Measurements from ENCODE around the gene SMARCA2. TPM values are rescaled to one million over a fixed set of nuclear protein-coding genes. Genes with fewer than 3 reads are reported as not detected.

SMARCA2 gene
- polyA plus RNA-seq, 1 donor from 2014 or later, result 150 TPM

DNA sequence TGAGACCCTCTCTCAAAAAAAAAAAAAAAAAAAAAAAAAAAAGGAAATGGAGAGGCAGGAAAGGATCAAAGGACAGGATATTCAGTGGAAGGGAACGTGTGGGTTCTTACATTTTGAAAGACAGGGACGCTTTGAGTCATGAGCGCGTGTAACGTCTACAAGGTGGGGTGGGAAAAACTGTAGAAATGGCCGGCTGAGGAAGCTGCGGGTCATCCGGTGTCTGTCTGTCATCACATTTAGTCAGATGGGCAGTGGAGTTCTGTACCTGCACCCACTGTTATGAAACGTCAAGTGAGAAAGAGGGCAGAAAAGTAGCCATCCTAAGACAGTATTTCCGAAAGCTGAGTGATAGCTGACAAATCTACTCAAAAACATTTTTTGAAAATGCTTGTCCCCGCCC is 159.8 kb downstream of the SMARCA2 start:
- Histone ChIP-seq H3K4me2 (ENCODE audit: low read length) (no peak overlapping the region), H3K9ac (ENCODE audit: low read length) (no peak overlapping the region), H3K4me3 (ENCODE audit: low read length) (no peak overlapping the region), H3K79me2 (replicated peaks; ENCODE audit: insufficient read depth, low read length) (no peaks in the 10 kb centered on the region), H3K9me3 (ENCODE audit: low read length) (no peaks in the 10 kb centered on the region), H3K27ac (ENCODE audit: low read length) (no peak overlapping the region), H3F3A (ENCODE audit: insufficient read depth, low read length, poor library complexity, severe bottlenecking) (no peaks in the 10 kb centered on the region), H2AFZ (ENCODE audit: low read depth, low read length) (no peak overlapping the region), H3K36me3 (ENCODE audit: insufficient read depth, low read length) (no peaks in the 10 kb centered on the region), H4K20me1 (ENCODE audit: insufficient read depth) (no peaks in the 10 kb centered on the region), H3K27me3 (ENCODE audit: insufficient read depth, low read depth, low read length) (no peaks in the 10 kb centered on the region), H3K9me2 (ENCODE audit: insufficient read depth, low read length) (no peaks in the 10 kb centered on the region)
- no peak for TF ChIP-seq EZH2 (IDR thresholded peaks at IDR 0.05; ENCODE audit: borderline replicate concordance, insufficient read depth, low read length, poor library complexity, severe bottlenecking)
- TF ChIP-seq, protein P1, sequence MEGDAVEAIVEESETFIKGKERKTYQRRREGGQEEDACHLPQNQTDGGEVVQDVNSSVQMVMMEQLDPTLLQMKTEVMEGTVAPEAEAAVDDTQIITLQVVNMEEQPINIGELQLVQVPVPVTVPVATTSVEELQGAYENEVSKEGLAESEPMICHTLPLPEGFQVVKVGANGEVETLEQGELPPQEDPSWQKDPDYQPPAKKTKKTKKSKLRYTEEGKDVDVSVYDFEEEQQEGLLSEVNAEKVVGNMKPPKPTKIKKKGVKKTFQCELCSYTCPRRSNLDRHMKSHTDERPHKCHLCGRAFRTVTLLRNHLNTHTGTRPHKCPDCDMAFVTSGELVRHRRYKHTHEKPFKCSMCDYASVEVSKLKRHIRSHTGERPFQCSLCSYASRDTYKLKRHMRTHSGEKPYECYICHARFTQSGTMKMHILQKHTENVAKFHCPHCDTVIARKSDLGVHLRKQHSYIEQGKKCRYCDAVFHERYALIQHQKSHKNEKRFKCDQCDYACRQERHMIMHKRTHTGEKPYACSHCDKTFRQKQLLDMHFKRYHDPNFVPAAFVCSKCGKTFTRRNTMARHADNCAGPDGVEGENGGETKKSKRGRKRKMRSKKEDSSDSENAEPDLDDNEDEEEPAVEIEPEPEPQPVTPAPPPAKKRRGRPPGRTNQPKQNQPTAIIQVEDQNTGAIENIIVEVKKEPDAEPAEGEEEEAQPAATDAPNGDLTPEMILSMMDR (IDR thresholded peaks at IDR 0.05; ENCODE audit: poor library complexity, severe bottlenecking), result no peak
- no peak for TF ChIP-seq REST (IDR thresholded peaks at IDR 0.05; ENCODE audit: borderline replicate concordance)
- TF ChIP-seq EP300 (conservative IDR thresholded peaks at IDR 0.05; ENCODE audit: poor library complexity, severe bottlenecking), result no peak
- TF ChIP-seq RAD21 (conservative IDR thresholded peaks at IDR 0.05), result no peak
- no peak for TF ChIP-seq SMC3 (conservative IDR thresholded peaks at IDR 0.05; ENCODE audit: poor library complexity)
- TF ChIP-seq TAF1 (IDR thresholded peaks at IDR 0.05; ENCODE audit: low read depth), result no peak
- no peak for TF ChIP-seq POLR2AphosphoS5 (IDR thresholded peaks at IDR 0.05)
- no peak for TF ChIP-seq MXI1 (conservative IDR thresholded peaks at IDR 0.05; ENCODE audit: poor library complexity, severe bottlenecking)

- H3K27me3 ChIP-seq (ENCODE audit: insufficient read depth, low read depth, low read length), result no peaks in the 10 kb centered on the region
- H4K20me1 ChIP-seq (ENCODE audit: insufficient read depth), result no peaks in the 10 kb centered on the region
- no peaks in the 10 kb centered on the region for H3K36me3 ChIP-seq (ENCODE audit: insufficient read depth, low read length)
- H2AFZ ChIP-seq (ENCODE audit: low read depth, low read length), result no peak overlapping the region
- H3K9me2 ChIP-seq (ENCODE audit: insufficient read depth, low read length), result no peaks in the 10 kb centered on the region
- H3K27ac ChIP-seq (ENCODE audit: low read length), result no peak overlapping the region
- no peak for TF ChIP-seq RAD21 (conservative IDR thresholded peaks at IDR 0.05)
- TF ChIP-seq, protein P1 (IDR thresholded peaks at IDR 0.05; ENCODE audit: poor library complexity, severe bottlenecking), result no peak
- H3K9ac ChIP-seq (ENCODE audit: low read length), result no peak overlapping the region
- H3K79me2 ChIP-seq (replicated peaks; ENCODE audit: insufficient read depth, low read length), result no peaks in the 10 kb centered on the region
- no peaks in the 10 kb centered on the region for H3K9me3 ChIP-seq (ENCODE audit: low read length)
- H3F3A ChIP-seq (ENCODE audit: insufficient read depth, low read length, poor library complexity, severe bottlenecking), result no peaks in the 10 kb centered on the region
- H3K4me3 ChIP-seq (ENCODE audit: low read length), result no peak overlapping the region
- H3K4me2 ChIP-seq (ENCODE audit: low read length), result no peak overlapping the region
These were observed 162.0 kb downstream of the SMARCA2 start for GRCh38 chr9:2177121-2177520.
